GM12878 (cell line): ENCODE measurements around the gene GADL1. TPM values are rescaled to one million over a fixed set of nuclear protein-coding genes. Genes with fewer than 3 reads are reported as not detected.
A peak's percentile ranks its signal among the peaks of the same experiment; 100 is the strongest.

ENCODE experiments used
- ATAC-seq: fragments of 200-7000 bp; cut with Tn5 transposase; 3 replicates; pipeline ENCODE4 v1.9.1; 2020; ENCODE audit warnings: mild to moderate bottlenecking, moderate library complexity
- BruUV-seq: library from RNA; stranded (reverse); fragments of 400-500 nt; replicated peaks from 2 replicates; lab custom pipeline; 2021; lab: Mats Ljungman, UMichigan
- CTCF ChIA-PET: fragments of 300-600 bp; sonication (Branson Sonifier 250); formaldehyde crosslinking; extraction: SDS; loops from one replicate; lab custom pipeline; 2021; ENCODE audit warnings: inconsistent platforms; lab: Yijun Ruan, JAX
- POLR2A ChIA-PET: fragments of 350-600 bp; formaldehyde crosslinking; extraction: SDS; loops from one replicate; lab custom pipeline; 2021; ENCODE audit warnings: inconsistent platforms; lab: Charles Lee
- RAD21 ChIA-PET: fragments of 300-600 bp; sonication (Branson Sonifier 250); formaldehyde crosslinking; loops from one replicate; lab custom pipeline; 2023; ENCODE audit warnings: antibody characterized with exemption; ENCODE audit not compliant: unreplicated experiment; lab: Charles Lee
- SMC1A ChIA-PET: fragments of 300-600 bp; sonication (Branson Sonifier 250); formaldehyde crosslinking; loops from one replicate; lab custom pipeline; 2023; ENCODE audit not compliant: unreplicated experiment, uncharacterized antibody; lab: Charles Lee
- DNase-seq: peaks from one replicate; pipeline ENCODE4 v3.0.0-alpha.2; 2011; ENCODE audit warnings: low read depth, low spot score
- FAIRE-seq: peaks from 3 replicates; lab custom pipeline; 2011; peaks lifted over from hg19 to GRCh38; lab: Jason Lieb, UNC
- H2AFZ ChIP-seq: 2 replicates; pipeline ENCODE4 v1.6.0; 2011; ENCODE audit warnings: low read depth, low read length, control low read depth; ENCODE audit not compliant: control insufficient read depth
- H3K27ac ChIP-seq: 2 replicates; pipeline ENCODE4 v1.5.1; 2011; ENCODE audit warnings: control low read depth; ENCODE audit not compliant: control insufficient read depth, insufficient read depth
- H3K27me3 ChIP-seq, 2 experiments: replicated peaks in 1 of 2; 2 replicates each; pipeline versions ENCODE4 v1.6.0 to v1.6.1; 2011; ENCODE audit warnings: low read length in 1 of 2; ENCODE audit not compliant: control insufficient read depth in 2 of 2, insufficient read depth in 2 of 2
- H3K36me3 ChIP-seq, 2 experiments: 2 replicates each; pipeline ENCODE4 v1.5.1; 2011; ENCODE audit warnings: low read length in 1 of 2; ENCODE audit not compliant: control insufficient read depth in 2 of 2, insufficient read depth in 2 of 2
- H3K4me1 ChIP-seq: 2 replicates; pipeline ENCODE4 v1.6.1; 2011; ENCODE audit warnings: mild to moderate bottlenecking, low read length, moderate library complexity, mixed read lengths; ENCODE audit not compliant: control insufficient read depth, insufficient read depth
- H3K4me2 ChIP-seq: 2 replicates; pipeline ENCODE4 v1.6.0; 2011; ENCODE audit warnings: control low read depth; ENCODE audit not compliant: control insufficient read depth, insufficient read depth
- H3K4me3 ChIP-seq: fragments of 200-600 bp; sonication (generic); 2 replicates; pipeline ENCODE4 v1.5.1; 2016
- H3K79me2 ChIP-seq: 2 replicates; pipeline ENCODE4 v1.6.0; 2011; ENCODE audit warnings: low read length; ENCODE audit not compliant: control insufficient read depth, insufficient read depth
- H3K9ac ChIP-seq: 2 replicates; pipeline ENCODE4 v1.8.0; 2011; ENCODE audit warnings: low read length, control low read depth, mixed read lengths; ENCODE audit not compliant: control insufficient read depth, insufficient read depth
- H3K9me3 ChIP-seq: replicated peaks from 3 replicates; pipeline ENCODE4 v1.5.1; 2011; ENCODE audit warnings: mild to moderate bottlenecking, low read length; ENCODE audit not compliant: control insufficient read depth, insufficient read depth
- H4K20me1 ChIP-seq: 2 replicates; pipeline ENCODE4 v1.6.0; 2011; ENCODE audit not compliant: control insufficient read depth, insufficient read depth
- EZH2 ChIP-seq: IDR thresholded peaks from 2 replicates; pipeline ENCODE4 v1.6.1; 2012; ENCODE audit warnings: low read depth, mild to moderate bottlenecking, control low read depth, inconsistent platforms, low read length, borderline replicate concordance; ENCODE audit not compliant: control insufficient read depth
- HDAC6 ChIP-seq: fragments of 200-600 bp; sonication (generic); IDR thresholded peaks from one replicate; pipeline ENCODE4 v1.8.0; 2017; ENCODE audit warnings: antibody characterized with exemption; ENCODE audit not compliant: unreplicated experiment
- YY1 ChIP-seq: IDR thresholded peaks from 2 replicates; pipeline ENCODE4 v1.6.1; 2011; ENCODE audit warnings: low read depth, mild to moderate bottlenecking, low read length
- ZNF274 ChIP-seq: IDR thresholded peaks from one replicate; pipeline ENCODE4 v1.8.0; 2011; ENCODE audit not compliant: insufficient read length, insufficient read depth
- WGBS: methylation state at CpG from one replicate; pipeline ENCODE4 v1.1.6; 2016; ENCODE audit warnings: low lambda C conversion rate; ENCODE audit not compliant: insufficient replicate concordance, insufficient coverage; ENCODE audit errors: missing lambda C conversion rate; 5-methylcytosine and 5-hydroxymethylcytosine counted together
- in situ Hi-C: fragments of 300-500 bp; cut with MboI; formaldehyde crosslinking; loops from 9 replicates; pipeline ENCODE4 v1.14.3; 2018; ENCODE audit warnings: mixed read lengths
- intact Hi-C: fragments of 100-400 bp; cut with micrococcal nuclease; formaldehyde crosslinking; loops from one replicate; pipeline ENCODE4 v1.14.2; 2022; ENCODE audit not compliant: unreplicated experiment
- polyA plus RNA-seq, 11 experiments: library from polyadenylated mRNA; depleted of rRNA in 4 of 11; unstranded in 6 of 11; stranded (reverse) in 5 of 11; fragments of >200 nt; fragmentation: Nextera tagmentation in 4 of 11; fragmentation: Illumina TruSeq in 1 of 11; extraction: Ambion mirVana in 4 of 11; extraction: Trizol in 1 of 11; gene quantifications; 1 replicate in 1 of 11; 2 replicates in 10 of 11; pipeline versions ENCODE4 v1.2.1 to v1.2.3, GENCODE V29; 2011 to 2016; ENCODE audit warnings: inconsistent platforms in 2 of 11, missing spikeins in 2 of 11, low read depth in 1 of 11
- total RNA-seq, 4 experiments: library from RNA; depleted of rRNA in 3 of 4; stranded (reverse); fragments of >200 nt in 3 of 4; fragmentation: Illumina TruSeq in 1 of 4; extraction: Trizol in 1 of 4; gene quantifications; 2 replicates each; pipeline versions ENCODE4 v1.2.1 to v1.2.3, GENCODE V29; 2013 to 2021
- TF ChIP-seq, protein P1 (sequence below): IDR thresholded peaks from 2 replicates; pipeline ENCODE4 v1.6.1; 2012; ENCODE audit warnings: mild to moderate bottlenecking, low read depth, low read length
- TF ChIP-seq, protein P2 (sequence below): fragments of 450-650 bp; IDR thresholded peaks from 2 replicates; pipeline ENCODE4 v1.6.1; 2018; ENCODE audit warnings: mild to moderate bottlenecking, low read depth, moderate library complexity; ENCODE audit not compliant: partially characterized antibody
- TF ChIP-seq, protein P3 (sequence below): fragments of 450-650 bp; IDR thresholded peaks from 2 replicates; pipeline ENCODE4 v1.6.1; 2017; ENCODE audit warnings: mild to moderate bottlenecking
- TF ChIP-seq, protein P4 (sequence below): fragments of 450-650 bp; IDR thresholded peaks from 2 replicates; pipeline ENCODE4 v1.6.1; 2017; ENCODE audit warnings: antibody characterized with exemption, mild to moderate bottlenecking, moderate library complexity

GADL1 gene
- total and polyA plus RNA-seq, 10 of the 15 experiments (the other 5 are each of a cell fraction or from before 2014, with no cell fraction given): 0.04 TPM; not detected in 9

- CTCF ChIA-PET: interaction anchor here (1.0 to 2.0 kb wide), 5 partner anchors 21 to 736 kb away, joined by 3 to 10 read pairs (median 6); no protein-coding TSS in a partner anchor
- Histone ChIP-seq H3K9me3 (no peaks in the 10 kb centered on the region; the same call in 2 of the 3 replicates), H2AFZ (no peak overlapping the region), H3K79me2 (no peaks in the 10 kb centered on the region), H3K9ac (no peak overlapping the region), H3K36me3 (no peaks in the 10 kb centered on the region), H3K27ac (no peak overlapping the region), H3K4me1 (peaks cover 4% of the 10 kb centered on the region), H4K20me1 (no peaks in the 10 kb centered on the region), H3K27me3 (no peaks in the 10 kb centered on the region), H3K4me2 (no peak overlapping the region), H3K4me3 (no peak overlapping the region)
- RAD21 ChIA-PET: interaction anchor here (1.7 to 2.2 kb wide), 2 partner anchors 58 to 709 kb away, joined by 5 to 8 read pairs; no protein-coding TSS in a partner anchor
- WGBS: 48% methylated on average over 7 of the region's 7 CpGs
- ATAC-seq (peak; percentile 33), DNase-seq (no peak), FAIRE-seq (no peak)
- SMC1A ChIA-PET: interaction anchor here (1.7 kb wide), 2 partner anchors 11 to 57 kb away, joined by 5 to 6 read pairs; no protein-coding TSS in a partner anchor
- intact Hi-C loops (no loop called here), in situ Hi-C loops (no loop called here)
- no TSS peak for BruUV-seq
- POLR2A ChIA-PET: no interaction called here
- no peak for TF ChIP-seq EZH2
- no peak for TF ChIP-seq YY1
- TF ChIP-seq, protein P1, sequence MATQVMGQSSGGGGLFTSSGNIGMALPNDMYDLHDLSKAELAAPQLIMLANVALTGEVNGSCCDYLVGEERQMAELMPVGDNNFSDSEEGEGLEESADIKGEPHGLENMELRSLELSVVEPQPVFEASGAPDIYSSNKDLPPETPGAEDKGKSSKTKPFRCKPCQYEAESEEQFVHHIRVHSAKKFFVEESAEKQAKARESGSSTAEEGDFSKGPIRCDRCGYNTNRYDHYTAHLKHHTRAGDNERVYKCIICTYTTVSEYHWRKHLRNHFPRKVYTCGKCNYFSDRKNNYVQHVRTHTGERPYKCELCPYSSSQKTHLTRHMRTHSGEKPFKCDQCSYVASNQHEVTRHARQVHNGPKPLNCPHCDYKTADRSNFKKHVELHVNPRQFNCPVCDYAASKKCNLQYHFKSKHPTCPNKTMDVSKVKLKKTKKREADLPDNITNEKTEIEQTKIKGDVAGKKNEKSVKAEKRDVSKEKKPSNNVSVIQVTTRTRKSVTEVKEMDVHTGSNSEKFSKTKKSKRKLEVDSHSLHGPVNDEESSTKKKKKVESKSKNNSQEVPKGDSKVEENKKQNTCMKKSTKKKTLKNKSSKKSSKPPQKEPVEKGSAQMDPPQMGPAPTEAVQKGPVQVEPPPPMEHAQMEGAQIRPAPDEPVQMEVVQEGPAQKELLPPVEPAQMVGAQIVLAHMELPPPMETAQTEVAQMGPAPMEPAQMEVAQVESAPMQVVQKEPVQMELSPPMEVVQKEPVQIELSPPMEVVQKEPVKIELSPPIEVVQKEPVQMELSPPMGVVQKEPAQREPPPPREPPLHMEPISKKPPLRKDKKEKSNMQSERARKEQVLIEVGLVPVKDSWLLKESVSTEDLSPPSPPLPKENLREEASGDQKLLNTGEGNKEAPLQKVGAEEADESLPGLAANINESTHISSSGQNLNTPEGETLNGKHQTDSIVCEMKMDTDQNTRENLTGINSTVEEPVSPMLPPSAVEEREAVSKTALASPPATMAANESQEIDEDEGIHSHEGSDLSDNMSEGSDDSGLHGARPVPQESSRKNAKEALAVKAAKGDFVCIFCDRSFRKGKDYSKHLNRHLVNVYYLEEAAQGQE: no peak
- TF ChIP-seq, protein P2, sequence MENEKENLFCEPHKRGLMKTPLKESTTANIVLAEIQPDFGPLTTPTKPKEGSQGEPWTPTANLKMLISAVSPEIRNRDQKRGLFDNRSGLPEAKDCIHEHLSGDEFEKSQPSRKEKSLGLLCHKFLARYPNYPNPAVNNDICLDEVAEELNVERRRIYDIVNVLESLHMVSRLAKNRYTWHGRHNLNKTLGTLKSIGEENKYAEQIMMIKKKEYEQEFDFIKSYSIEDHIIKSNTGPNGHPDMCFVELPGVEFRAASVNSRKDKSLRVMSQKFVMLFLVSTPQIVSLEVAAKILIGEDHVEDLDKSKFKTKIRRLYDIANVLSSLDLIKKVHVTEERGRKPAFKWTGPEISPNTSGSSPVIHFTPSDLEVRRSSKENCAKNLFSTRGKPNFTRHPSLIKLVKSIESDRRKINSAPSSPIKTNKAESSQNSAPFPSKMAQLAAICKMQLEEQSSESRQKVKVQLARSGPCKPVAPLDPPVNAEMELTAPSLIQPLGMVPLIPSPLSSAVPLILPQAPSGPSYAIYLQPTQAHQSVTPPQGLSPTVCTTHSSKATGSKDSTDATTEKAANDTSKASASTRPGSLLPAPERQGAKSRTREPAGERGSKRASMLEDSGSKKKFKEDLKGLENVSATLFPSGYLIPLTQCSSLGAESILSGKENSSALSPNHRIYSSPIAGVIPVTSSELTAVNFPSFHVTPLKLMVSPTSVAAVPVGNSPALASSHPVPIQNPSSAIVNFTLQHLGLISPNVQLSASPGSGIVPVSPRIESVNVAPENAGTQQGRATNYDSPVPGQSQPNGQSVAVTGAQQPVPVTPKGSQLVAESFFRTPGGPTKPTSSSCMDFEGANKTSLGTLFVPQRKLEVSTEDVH: no peak
- TF ChIP-seq HDAC6: no peak
- TF ChIP-seq, protein P3, sequence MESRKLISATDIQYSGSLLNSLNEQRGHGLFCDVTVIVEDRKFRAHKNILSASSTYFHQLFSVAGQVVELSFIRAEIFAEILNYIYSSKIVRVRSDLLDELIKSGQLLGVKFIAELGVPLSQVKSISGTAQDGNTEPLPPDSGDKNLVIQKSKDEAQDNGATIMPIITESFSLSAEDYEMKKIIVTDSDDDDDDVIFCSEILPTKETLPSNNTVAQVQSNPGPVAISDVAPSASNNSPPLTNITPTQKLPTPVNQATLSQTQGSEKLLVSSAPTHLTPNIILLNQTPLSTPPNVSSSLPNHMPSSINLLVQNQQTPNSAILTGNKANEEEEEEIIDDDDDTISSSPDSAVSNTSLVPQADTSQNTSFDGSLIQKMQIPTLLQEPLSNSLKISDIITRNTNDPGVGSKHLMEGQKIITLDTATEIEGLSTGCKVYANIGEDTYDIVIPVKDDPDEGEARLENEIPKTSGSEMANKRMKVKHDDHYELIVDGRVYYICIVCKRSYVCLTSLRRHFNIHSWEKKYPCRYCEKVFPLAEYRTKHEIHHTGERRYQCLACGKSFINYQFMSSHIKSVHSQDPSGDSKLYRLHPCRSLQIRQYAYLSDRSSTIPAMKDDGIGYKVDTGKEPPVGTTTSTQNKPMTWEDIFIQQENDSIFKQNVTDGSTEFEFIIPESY: no peak
- TF ChIP-seq, protein P4, sequence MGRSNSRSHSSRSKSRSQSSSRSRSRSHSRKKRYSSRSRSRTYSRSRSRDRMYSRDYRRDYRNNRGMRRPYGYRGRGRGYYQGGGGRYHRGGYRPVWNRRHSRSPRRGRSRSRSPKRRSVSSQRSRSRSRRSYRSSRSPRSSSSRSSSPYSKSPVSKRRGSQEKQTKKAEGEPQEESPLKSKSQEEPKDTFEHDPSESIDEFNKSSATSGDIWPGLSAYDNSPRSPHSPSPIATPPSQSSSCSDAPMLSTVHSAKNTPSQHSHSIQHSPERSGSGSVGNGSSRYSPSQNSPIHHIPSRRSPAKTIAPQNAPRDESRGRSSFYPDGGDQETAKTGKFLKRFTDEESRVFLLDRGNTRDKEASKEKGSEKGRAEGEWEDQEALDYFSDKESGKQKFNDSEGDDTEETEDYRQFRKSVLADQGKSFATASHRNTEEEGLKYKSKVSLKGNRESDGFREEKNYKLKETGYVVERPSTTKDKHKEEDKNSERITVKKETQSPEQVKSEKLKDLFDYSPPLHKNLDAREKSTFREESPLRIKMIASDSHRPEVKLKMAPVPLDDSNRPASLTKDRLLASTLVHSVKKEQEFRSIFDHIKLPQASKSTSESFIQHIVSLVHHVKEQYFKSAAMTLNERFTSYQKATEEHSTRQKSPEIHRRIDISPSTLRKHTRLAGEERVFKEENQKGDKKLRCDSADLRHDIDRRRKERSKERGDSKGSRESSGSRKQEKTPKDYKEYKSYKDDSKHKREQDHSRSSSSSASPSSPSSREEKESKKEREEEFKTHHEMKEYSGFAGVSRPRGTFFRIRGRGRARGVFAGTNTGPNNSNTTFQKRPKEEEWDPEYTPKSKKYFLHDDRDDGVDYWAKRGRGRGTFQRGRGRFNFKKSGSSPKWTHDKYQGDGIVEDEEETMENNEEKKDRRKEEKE: no peak
- no peak for TF ChIP-seq ZNF274
Observed at GRCh38 chr3:30750967-30751366, 143.5 kb downstream of the GADL1 start.
